Karpas-422 (cell line): Measurements from ENCODE around the gene RBMS1. TPM values are rescaled to one million over a fixed set of nuclear protein-coding genes. Genes with fewer than 3 reads are reported as not detected.

Source experiments
- DNase-seq: peaks from one replicate; pipeline ENCODE4 v3.0.0-alpha.2; 2015
- H2AFZ ChIP-seq: fragments of 200-600 bp; sonication (generic); 2 replicates; pipeline ENCODE4 v1.6.1; 2014; ENCODE audit warnings: antibody characterized with exemption, low read length, mixed read lengths
- H3K27ac ChIP-seq: fragments of 200-600 bp; sonication (generic); 2 replicates; pipeline ENCODE4 v1.5.1; 2014; ENCODE audit warnings: mild to moderate bottlenecking, low read length, moderate library complexity
- H3K27me3 ChIP-seq: fragments of 200-600 bp; sonication (generic); 2 replicates; pipeline ENCODE4 v1.6.1; 2014; ENCODE audit warnings: low read length, mixed read lengths
- H3K36me3 ChIP-seq: fragments of 200-600 bp; sonication (generic); 2 replicates; pipeline ENCODE4 v1.6.1; 2014; ENCODE audit warnings: low read length, mixed read lengths; ENCODE audit not compliant: insufficient read depth
- H3K4me1 ChIP-seq: fragments of 200-600 bp; sonication (generic); 2 replicates; pipeline ENCODE4 v1.6.1; 2014; ENCODE audit warnings: mild to moderate bottlenecking, low read length, mixed read lengths
- H3K4me2 ChIP-seq: fragments of 200-600 bp; sonication (generic); 2 replicates; pipeline ENCODE4 v1.6.1; 2014; ENCODE audit warnings: low read length, low read depth, mild to moderate bottlenecking; ENCODE audit not compliant: poor library complexity, severe bottlenecking
- H3K4me3 ChIP-seq: fragments of 200-600 bp; sonication (generic); 2 replicates; pipeline ENCODE4 v1.5.1; 2014; ENCODE audit warnings: mild to moderate bottlenecking, antibody characterized with exemption, low read length, mixed read lengths
- H3K79me2 ChIP-seq: fragments of 200-600 bp; sonication (generic); 2 replicates; pipeline ENCODE4 v1.6.1; 2014; ENCODE audit warnings: mild to moderate bottlenecking, low read length, mixed read lengths
- H3K9ac ChIP-seq: fragments of 200-600 bp; sonication (generic); 2 replicates; pipeline ENCODE4 v1.6.0; 2014; ENCODE audit warnings: low read length
- H3K9me2 ChIP-seq: fragments of 200-600 bp; sonication (generic), shearing (Covaris generic); replicated peaks from 2 replicates; pipeline ENCODE4 v1.6.0; 2014; ENCODE audit warnings: mild to moderate bottlenecking, low read length, moderate library complexity; ENCODE audit not compliant: insufficient read depth
- H3K9me3 ChIP-seq: fragments of 300-700, 200-600 bp; sonication (generic); 2 replicates; pipeline ENCODE4 v1.6.1; 2014; ENCODE audit warnings: low read length, mixed read lengths
- H4K20me1 ChIP-seq: fragments of 200-600 bp; sonication (generic); 2 replicates; pipeline ENCODE4 v1.6.1; 2014; ENCODE audit warnings: mild to moderate bottlenecking, antibody characterized with exemption, low read length, low read depth; ENCODE audit not compliant: insufficient read depth
- total RNA-seq: library from RNA; depleted of rRNA; stranded (reverse); fragments of >200 nt; shearing (Covaris generic); gene quantifications from 2 replicates; pipeline ENCODE4 v1.2.3, GENCODE V29; 2014; ENCODE audit warnings: low replicate concordance

RBMS1 gene
- total RNA-seq, 1 experiment from 2014 or later, result not detected

DNA sequence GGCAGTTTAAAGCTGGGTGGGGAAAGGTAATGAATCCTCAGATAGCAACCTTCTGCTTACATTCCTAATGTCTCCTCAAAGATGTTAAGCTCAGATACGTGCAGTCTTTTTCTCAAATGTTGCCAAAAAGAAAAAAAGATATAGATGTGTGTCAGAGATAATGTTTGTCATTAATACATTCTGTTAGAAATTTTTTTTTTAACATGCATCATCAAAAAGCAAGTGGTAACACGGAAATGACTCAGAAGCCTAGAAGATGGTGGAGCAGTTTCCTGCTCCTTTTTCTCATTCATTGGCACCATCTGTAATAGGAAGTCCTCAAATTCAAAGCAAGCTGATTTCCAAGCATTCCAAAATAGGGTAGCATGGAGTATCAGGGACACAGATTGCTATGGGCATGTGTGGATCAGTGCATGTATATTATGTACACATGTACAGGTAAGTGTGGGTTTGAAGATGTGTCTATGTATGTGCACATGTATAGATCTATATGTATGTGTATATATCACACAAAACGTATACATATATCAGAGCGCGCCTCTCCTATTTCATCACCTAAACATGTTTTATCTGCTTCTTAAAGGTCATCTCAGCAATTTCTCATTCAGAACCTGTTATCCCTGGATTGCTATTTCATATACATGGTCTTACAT, 213.7 kb downstream of the RBMS1 start:
- H3K4me3 ChIP-seq, result no peak overlapping the region
- H3K9me2 ChIP-seq, result no peaks in the 10 kb centered on the region
- no peaks in the 10 kb centered on the region for H4K20me1 ChIP-seq
- no peaks in the 10 kb centered on the region for H3K4me1 ChIP-seq
- no peaks in the 10 kb centered on the region for H3K36me3 ChIP-seq
- H3K9me3 ChIP-seq, result no peaks in the 10 kb centered on the region
- no peak overlapping the region for H3K27ac ChIP-seq
- H3K27me3 ChIP-seq, result no peaks in the 10 kb centered on the region
- H3K9ac ChIP-seq, result no peak overlapping the region
- no peaks in the 10 kb centered on the region for H3K79me2 ChIP-seq
- no peak overlapping the region for H3K4me2 ChIP-seq
- no peak overlapping the region for H2AFZ ChIP-seq
- DNase-seq, result no peak

GRCh38 chr2:160278879-160279177, 214.8 kb downstream of the RBMS1 start:
- no peaks in the 10 kb centered on the region for H3K27me3 ChIP-seq
- no peak overlapping the region for H2AFZ ChIP-seq
- no peaks in the 10 kb centered on the region for H3K9me2 ChIP-seq
- no peaks in the 10 kb centered on the region for H3K9me3 ChIP-seq
- no peaks in the 10 kb centered on the region for H4K20me1 ChIP-seq
- no peak overlapping the region for H3K9ac ChIP-seq
- no peaks in the 10 kb centered on the region for H3K4me1 ChIP-seq
- H3K27ac ChIP-seq, result no peak overlapping the region
- no peak for DNase-seq
- H3K36me3 ChIP-seq, result no peaks in the 10 kb centered on the region
- no peaks in the 10 kb centered on the region for H3K79me2 ChIP-seq
- H3K4me3 ChIP-seq, result no peak overlapping the region
- H3K4me2 ChIP-seq, result no peak overlapping the region

- Histone ChIP-seq H3K4me3 (no peak overlapping the region), H4K20me1 (no peaks in the 10 kb centered on the region), H3K9me2 (no peaks in the 10 kb centered on the region), H3K9ac (no peak overlapping the region), H2AFZ (no peak overlapping the region), H3K27me3 (no peaks in the 10 kb centered on the region), H3K36me3 (no peaks in the 10 kb centered on the region), H3K9me3 (no peaks in the 10 kb centered on the region), H3K4me1 (no peaks in the 10 kb centered on the region), H3K79me2 (no peaks in the 10 kb centered on the region), H3K4me2 (no peak overlapping the region), H3K27ac (no peak overlapping the region)
- no peak for DNase-seq
Measured at GRCh38 chr2:160278101-160278878, 215.3 kb downstream of the RBMS1 start.

DNA sequence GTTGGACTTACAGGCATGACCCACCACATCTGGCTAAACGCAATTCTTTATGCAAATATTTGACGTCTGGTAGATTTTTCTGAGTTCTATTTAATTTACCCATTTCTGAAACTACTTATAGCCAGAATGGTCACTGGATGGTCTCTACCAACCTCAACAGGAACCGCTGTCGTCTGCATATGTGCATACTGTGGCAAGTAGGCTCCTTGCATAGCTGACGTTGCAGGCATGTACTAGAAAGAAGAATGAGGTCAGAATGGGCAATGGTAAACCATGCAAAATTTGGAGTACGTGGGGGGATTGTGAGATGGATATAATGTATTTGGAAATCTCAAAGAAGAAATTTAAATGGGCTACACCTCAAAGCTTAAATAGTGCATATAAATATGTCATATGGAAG, 216.5 kb downstream of the RBMS1 start:
- H3K36me3 ChIP-seq, result no peaks in the 10 kb centered on the region

GRCh38 chr2:160275656-160276055, 218.0 kb downstream of the RBMS1 start:
- no peak overlapping the region for H3K4me3 ChIP-seq
- H3K9me3 ChIP-seq, result no peaks in the 10 kb centered on the region
- no peak for DNase-seq
- no peaks in the 10 kb centered on the region for H3K36me3 ChIP-seq
- H3K27me3 ChIP-seq, result no peaks in the 10 kb centered on the region
- no peaks in the 10 kb centered on the region for H3K9me2 ChIP-seq
- H3K4me2 ChIP-seq, result no peak overlapping the region
- H3K27ac ChIP-seq, result no peak overlapping the region
- no peaks in the 10 kb centered on the region for H3K79me2 ChIP-seq
- H2AFZ ChIP-seq, result no peak overlapping the region
- no peaks in the 10 kb centered on the region for H4K20me1 ChIP-seq
- H3K9ac ChIP-seq, result no peak overlapping the region
- H3K4me1 ChIP-seq, result no peaks in the 10 kb centered on the region

More for the DNA sequence above, 216.5 kb downstream of the RBMS1 start:
- H3K27ac ChIP-seq, result no peak overlapping the region
- no peak overlapping the region for H3K9ac ChIP-seq
- no peak overlapping the region for H2AFZ ChIP-seq
- no peaks in the 10 kb centered on the region for H3K4me1 ChIP-seq
- no peaks in the 10 kb centered on the region for H3K9me3 ChIP-seq
- H4K20me1 ChIP-seq, result no peaks in the 10 kb centered on the region
- no peaks in the 10 kb centered on the region for H3K27me3 ChIP-seq
- no peak overlapping the region for H3K4me3 ChIP-seq
- no peak for DNase-seq
- no peaks in the 10 kb centered on the region for H3K79me2 ChIP-seq
- no peak overlapping the region for H3K4me2 ChIP-seq
- no peaks in the 10 kb centered on the region for H3K9me2 ChIP-seq

GRCh38 chr2:160271171-160272086, 222.2 kb downstream of the RBMS1 start:
- Histone ChIP-seq H3K4me2 (no peak overlapping the region), H3K9ac (no peak overlapping the region)
- DNase-seq, result no peak

GRCh38 chr2:160270571-160271113, 223.0 kb downstream of the RBMS1 start:
- Histone ChIP-seq H3K9ac (no peak overlapping the region), H2AFZ (no peak overlapping the region), H3K9me2 (no peaks in the 10 kb centered on the region), H3K36me3 (no peaks in the 10 kb centered on the region), H3K27me3 (0 out of 2 replicates have a peak, but pooled peaks cover 3% of the 10 kb centered on the region), H3K4me1 (no peaks in the 10 kb centered on the region), H3K4me2 (no peak overlapping the region), H3K27ac (no peak overlapping the region), H3K9me3 (no peaks in the 10 kb centered on the region), H3K4me3 (no peak overlapping the region), H4K20me1 (no peaks in the 10 kb centered on the region), H3K79me2 (no peaks in the 10 kb centered on the region)
- no peak for DNase-seq

More at GRCh38 chr2:160271171-160272086, 222.2 kb downstream of the RBMS1 start:
- Histone ChIP-seq H3K27me3 (0 out of 2 replicates have a peak, but pooled peaks cover 3% of the 10 kb centered on the region), H3K9me2 (no peaks in the 10 kb centered on the region), H2AFZ (no peak overlapping the region), H3K9me3 (no peaks in the 10 kb centered on the region), H3K36me3 (no peaks in the 10 kb centered on the region), H4K20me1 (no peaks in the 10 kb centered on the region), H3K27ac (no peak overlapping the region), H3K4me3 (no peak overlapping the region), H3K79me2 (no peaks in the 10 kb centered on the region), H3K4me1 (no peaks in the 10 kb centered on the region)
